Measurements from ENCODE around the gene GANAB. TPM values are rescaled to one million over a fixed set of nuclear protein-coding genes. Genes with fewer than 3 reads are reported as not detected.

The GANAB gene
- total and polyA plus RNA-seq, 2 of the 13 experiments (the other 11 are each of a cell fraction or from before 2014, with no cell fraction given) = 99.5 to 234 TPM

DNA sequence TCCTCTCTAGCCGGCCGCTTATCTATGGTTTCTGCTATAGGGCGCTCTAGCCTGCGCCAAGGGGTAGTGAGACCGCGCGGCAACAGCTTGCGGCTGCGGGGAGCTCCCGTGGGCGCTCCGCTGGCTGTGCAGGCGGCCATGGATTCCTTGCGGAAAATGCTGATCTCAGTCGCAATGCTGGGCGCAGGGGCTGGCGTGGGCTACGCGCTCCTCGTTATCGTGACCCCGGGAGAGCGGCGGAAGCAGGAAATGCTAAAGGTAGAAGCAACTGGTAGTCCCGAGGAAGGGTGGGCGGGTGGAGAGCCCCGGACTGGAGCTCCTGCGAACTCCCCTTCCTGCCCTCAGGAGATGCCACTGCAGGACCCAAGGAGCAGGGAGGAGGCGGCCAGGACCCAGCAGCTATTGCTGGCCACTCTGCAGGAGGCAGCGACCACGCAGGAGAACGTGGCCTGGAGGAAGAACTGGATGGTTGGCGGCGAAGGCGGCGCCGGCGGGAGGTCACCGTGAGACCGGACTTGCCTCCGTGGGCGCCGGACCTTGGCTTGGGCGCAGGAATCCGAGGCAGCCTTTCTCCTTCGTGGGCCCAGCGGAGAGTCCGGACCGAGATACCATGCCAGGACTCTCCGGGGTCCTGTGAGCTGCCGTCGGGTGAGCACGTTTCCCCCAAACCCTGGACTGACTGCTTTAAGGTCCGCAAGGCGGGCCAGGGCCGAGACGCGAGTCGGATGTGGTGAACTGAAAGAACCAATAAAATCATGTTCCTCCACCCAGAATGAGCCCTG lies 25.4 kb upstream of the GANAB start, which contains the start of the genes LBHD1 and UQCC3 (continued):
- TF ChIP-seq ZC3H4 (CRISPR knock-in tag; IDR thresholded peaks at IDR 0.05; ENCODE audit: borderline replicate concordance) (no peak), TARDBP (CRISPR knock-in tag; IDR thresholded peaks at IDR 0.05) (peak; percentile 50; the same call in 1 of the 2 replicates), SIX4 (CRISPR knock-in tag; IDR thresholded peaks at IDR 0.05) (0 out of 2 replicates have a peak, but pooled peaks have one; percentile 46), ZNF101 (CRISPR knock-in tag; IDR thresholded peaks at IDR 0.05; ENCODE audit: borderline replicate concordance, low read depth) (no peak), DPF2 (CRISPR knock-in tag; IDR thresholded peaks at IDR 0.05; ENCODE audit: borderline replicate concordance, low read depth) (no peak), ZNF768 (CRISPR knock-in tag; IDR thresholded peaks at IDR 0.05) (peak; percentile 65; the same call in 1 of the 2 replicates), THYN1 (CRISPR knock-in tag; IDR thresholded peaks at IDR 0.05; ENCODE audit: borderline replicate concordance, low read depth) (0 out of 2 replicates have a peak, but pooled peaks have one; percentile 75), ZNF773 (CRISPR knock-in tag; IDR thresholded peaks at IDR 0.05; ENCODE audit: borderline replicate concordance) (no peak; the same call in 1 of the 2 replicates), MAF1 (CRISPR knock-in tag; IDR thresholded peaks at IDR 0.05; ENCODE audit: borderline replicate concordance) (no peak; the same call in 1 of the 2 replicates), ZNF549 (CRISPR knock-in tag; IDR thresholded peaks at IDR 0.05) (no peak), HHEX (CRISPR knock-in tag; IDR thresholded peaks at IDR 0.05) (0 out of 2 replicates have a peak, but pooled peaks have one; percentile 28), RFXAP (CRISPR knock-in tag; IDR thresholded peaks at IDR 0.05; ENCODE audit: borderline replicate concordance) (0 out of 2 replicates have a peak, but pooled peaks have one; percentile 34), NR2F2 (IDR thresholded peaks at IDR 0.05; ENCODE audit: borderline replicate concordance, low read depth) (no peak), RBFOX2 (IDR thresholded peaks at IDR 0.05; ENCODE audit: low read depth, low read length) (peak; percentile 90), ZNF782 (CRISPR knock-in tag; IDR thresholded peaks at IDR 0.05; ENCODE audit: borderline replicate concordance) (no peak), HNF4A (CRISPR knock-in tag; IDR thresholded peaks at IDR 0.05) (no peak), MBNL3 (CRISPR knock-in tag; conservative IDR thresholded peaks at IDR 0.05) (no peak)
- TF ChIP-seq, protein P1, sequence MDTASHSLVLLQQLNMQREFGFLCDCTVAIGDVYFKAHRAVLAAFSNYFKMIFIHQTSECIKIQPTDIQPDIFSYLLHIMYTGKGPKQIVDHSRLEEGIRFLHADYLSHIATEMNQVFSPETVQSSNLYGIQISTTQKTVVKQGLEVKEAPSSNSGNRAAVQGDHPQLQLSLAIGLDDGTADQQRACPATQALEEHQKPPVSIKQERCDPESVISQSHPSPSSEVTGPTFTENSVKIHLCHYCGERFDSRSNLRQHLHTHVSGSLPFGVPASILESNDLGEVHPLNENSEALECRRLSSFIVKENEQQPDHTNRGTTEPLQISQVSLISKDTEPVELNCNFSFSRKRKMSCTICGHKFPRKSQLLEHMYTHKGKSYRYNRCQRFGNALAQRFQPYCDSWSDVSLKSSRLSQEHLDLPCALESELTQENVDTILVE (CRISPR knock-in tag; IDR thresholded peaks at IDR 0.05) = peak; percentile 36; the same call in 1 of the 2 replicates
- TF ChIP-seq, protein P2, sequence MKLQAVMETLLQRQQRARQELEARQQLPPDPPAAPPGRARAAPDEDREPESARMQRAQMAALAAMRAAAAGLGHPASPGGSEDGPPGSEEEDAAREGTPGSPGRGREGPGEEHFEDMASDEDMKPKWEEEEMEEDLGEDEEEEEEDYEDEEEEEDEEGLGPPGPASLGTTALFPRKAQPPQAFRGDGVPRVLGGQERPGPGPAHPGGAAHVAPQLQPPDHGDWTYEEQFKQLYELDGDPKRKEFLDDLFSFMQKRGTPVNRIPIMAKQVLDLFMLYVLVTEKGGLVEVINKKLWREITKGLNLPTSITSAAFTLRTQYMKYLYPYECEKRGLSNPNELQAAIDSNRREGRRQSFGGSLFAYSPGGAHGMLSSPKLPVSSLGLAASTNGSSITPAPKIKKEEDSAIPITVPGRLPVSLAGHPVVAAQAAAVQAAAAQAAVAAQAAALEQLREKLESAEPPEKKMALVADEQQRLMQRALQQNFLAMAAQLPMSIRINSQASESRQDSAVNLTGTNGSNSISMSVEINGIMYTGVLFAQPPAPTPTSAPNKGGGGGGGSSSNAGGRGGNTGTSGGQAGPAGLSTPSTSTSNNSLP (IDR thresholded peaks at IDR 0.05; ENCODE audit: low read depth, low read length) = peak; percentile 41; the same call in 1 of the 2 replicates
- TF ChIP-seq, protein P3, sequence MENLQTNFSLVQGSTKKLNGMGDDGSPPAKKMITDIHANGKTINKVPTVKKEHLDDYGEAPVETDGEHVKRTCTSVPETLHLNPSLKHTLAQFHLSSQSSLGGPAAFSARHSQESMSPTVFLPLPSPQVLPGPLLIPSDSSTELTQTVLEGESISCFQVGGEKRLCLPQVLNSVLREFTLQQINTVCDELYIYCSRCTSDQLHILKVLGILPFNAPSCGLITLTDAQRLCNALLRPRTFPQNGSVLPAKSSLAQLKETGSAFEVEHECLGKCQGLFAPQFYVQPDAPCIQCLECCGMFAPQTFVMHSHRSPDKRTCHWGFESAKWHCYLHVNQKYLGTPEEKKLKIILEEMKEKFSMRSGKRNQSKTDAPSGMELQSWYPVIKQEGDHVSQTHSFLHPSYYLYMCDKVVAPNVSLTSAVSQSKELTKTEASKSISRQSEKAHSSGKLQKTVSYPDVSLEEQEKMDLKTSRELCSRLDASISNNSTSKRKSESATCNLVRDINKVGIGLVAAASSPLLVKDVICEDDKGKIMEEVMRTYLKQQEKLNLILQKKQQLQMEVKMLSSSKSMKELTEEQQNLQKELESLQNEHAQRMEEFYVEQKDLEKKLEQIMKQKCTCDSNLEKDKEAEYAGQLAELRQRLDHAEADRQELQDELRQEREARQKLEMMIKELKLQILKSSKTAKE (CRISPR knock-in tag; IDR thresholded peaks at IDR 0.05; ENCODE audit: borderline replicate concordance) = no peak
- TF ChIP-seq, protein P4, sequence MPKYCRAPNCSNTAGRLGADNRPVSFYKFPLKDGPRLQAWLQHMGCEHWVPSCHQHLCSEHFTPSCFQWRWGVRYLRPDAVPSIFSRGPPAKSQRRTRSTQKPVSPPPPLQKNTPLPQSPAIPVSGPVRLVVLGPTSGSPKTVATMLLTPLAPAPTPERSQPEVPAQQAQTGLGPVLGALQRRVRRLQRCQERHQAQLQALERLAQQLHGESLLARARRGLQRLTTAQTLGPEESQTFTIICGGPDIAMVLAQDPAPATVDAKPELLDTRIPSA (CRISPR knock-in tag; IDR thresholded peaks at IDR 0.05; ENCODE audit: borderline replicate concordance) = peak; percentile 67; the same call in 1 of the 2 replicates
- TF ChIP-seq, protein P5, sequence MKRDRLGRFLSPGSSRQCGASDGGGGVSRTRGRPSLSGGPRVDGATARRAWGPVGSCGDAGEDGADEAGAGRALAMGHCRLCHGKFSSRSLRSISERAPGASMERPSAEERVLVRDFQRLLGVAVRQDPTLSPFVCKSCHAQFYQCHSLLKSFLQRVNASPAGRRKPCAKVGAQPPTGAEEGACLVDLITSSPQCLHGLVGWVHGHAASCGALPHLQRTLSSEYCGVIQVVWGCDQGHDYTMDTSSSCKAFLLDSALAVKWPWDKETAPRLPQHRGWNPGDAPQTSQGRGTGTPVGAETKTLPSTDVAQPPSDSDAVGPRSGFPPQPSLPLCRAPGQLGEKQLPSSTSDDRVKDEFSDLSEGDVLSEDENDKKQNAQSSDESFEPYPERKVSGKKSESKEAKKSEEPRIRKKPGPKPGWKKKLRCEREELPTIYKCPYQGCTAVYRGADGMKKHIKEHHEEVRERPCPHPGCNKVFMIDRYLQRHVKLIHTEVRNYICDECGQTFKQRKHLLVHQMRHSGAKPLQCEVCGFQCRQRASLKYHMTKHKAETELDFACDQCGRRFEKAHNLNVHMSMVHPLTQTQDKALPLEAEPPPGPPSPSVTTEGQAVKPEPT (CRISPR knock-in tag; IDR thresholded peaks at IDR 0.05; ENCODE audit: low read depth) = no peak
